Amygdala (tissue), 56 donors: ENCODE results near the gene SKP1.

Source experiments
- DNase-seq, 56 donors: peaks; one replicate each; lab custom pipeline; 2025; lab: John Stamatoyannopoulos, UW

The SKP1 gene

DNA sequence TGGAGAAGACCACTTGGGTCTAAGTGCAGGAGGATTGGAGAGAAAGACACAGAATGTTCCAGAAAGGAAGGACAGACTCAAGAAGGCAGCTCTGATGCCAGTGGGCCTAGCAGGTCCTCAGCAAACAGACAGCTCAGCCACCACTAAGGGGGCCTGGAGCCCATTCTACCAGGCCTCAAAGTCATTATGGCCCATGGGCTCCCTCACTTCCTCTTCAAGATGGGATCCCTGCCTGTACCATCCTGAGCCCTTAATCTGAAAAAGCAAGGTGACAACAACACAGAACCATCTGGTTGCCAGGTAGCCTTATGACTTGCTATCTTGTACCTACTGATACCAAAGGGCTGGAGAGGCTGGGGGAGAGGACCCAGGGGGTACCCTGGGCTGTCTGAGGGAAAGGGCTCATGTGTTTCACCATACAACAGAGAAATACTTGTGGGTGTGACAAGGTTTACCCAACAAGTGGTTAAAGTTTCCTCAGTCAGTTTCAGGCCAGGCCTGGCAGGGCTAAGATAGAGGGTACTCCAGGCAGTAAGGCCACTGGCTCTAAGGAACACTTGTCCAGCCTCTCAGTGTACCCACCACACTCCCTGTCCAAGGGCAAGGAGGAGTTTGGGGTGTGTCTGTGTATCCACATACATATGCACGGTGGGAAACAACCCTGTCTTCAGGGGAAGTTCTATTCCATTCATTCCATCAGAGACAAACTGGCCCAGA, 31.6 kb downstream of the SKP1 start:
- DNase-seq: no peak

- no peak for DNase-seq
These were observed 32.5 kb downstream of the SKP1 start for GRCh38 chr5:134143944-134144941.

GRCh38 chr5:134143431-134143830, 33.3 kb downstream of the SKP1 start:
- DNase-seq: no peak

DNA sequence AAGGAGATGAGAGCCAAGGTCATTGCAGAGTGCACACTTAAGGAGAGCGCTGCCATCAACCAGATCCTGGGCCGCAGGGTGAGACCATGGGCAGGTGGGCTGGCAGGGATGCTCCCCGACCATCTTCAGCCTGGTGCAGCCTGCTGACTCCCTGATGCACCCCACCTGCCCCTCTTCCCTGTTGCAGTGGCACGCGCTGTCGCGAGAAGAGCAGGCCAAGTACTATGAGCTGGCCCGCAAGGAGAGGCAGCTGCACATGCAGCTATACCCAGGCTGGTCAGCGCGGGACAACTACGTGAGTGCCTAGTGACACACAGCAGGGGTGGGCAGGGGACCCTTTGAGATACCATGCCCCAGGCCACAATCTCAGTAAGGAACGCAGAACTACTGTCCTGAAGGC, 33.9 kb downstream of the SKP1 start:
- no peak for DNase-seq

DNA sequence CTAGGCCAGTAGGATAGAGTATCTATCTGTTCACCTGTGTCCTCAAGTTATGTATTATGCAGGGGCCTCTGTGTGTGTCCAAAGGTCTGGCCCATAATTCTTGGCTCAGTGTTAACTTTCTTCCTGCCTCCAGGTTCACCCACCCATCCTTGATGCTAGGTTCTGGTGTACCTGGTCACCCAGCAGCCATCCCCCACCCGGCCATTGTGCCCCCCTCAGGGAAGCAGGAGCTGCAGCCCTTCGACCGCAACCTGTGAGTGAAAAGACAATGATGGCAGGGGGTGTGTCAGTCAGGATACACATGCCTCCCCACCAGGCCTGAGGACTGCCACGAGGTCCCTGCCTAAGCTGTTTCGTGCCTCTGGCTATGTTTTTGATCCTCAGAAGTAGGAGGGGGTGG, 34.7 kb downstream of the SKP1 start:
- DNase-seq: no peak

- no peak for DNase-seq
These were observed 35.3 kb downstream of the SKP1 start for GRCh38 chr5:134141331-134142050.

DNA sequence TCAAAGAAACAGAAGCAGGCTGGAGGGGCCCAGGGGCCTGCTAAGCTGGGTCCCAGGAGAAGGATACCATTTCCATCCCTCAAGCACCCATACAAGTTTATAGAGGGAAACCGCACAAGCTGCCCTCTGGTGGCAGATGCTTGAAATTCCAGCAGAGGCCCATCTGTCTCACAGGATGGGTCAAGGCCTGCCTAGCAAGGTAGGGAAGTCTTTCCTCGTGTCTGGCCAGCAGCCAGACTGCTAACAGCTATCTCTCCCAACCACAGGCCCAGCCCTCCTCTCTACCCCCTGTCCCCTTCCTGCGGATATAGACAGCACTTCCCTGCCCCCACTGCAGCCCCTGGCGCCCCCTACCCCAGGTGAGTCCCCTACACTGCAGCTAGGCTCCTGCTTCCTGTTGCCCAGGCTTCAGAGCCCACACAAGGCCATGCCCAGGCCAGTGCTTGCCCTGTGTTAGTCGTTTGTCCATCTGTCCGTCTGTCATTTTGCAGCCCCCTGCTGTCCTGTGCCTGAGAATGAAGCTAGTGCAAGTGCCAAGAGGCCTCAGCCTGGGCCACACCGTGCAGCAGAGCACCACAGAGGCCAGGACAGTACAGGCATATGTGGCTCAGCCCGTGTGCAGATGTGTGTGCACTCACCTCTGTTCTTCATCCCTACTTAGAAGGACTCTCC, 36.1 kb downstream of the SKP1 start:
- DNase-seq: peak in 25 of 56 donors; percentile 20 to 66 (median 37)

GRCh38 chr5:134139891-134140469, 36.8 kb downstream of the SKP1 start:
- no peak for DNase-seq

DNA sequence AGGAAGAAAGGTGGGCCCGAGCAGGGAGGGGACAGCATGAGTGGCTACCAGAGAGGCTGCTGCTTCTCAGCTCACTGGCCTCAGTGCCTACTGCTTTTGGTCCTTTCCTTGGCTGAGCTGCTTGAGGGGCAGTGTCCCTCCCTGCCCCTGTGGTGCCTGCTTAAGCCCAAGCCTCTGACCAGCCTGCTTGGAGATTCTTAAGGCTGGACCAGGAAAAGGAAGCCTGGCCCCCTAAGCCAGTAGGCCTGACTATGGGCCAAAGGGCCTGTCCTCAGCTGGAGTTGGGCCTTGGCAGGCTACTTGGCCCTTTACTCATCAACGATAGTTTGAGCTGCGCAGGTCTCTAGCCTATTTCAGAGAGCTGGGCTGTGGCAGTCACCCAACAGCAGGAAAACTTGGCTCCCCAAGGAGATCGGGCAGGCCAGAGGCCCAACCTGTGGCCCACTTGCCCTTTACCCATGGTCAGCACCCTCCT, 37.3 kb downstream of the SKP1 start:
- peak in 4 of 56 donors; percentile 24 to 49 (median 36) for DNase-seq

GRCh38 chr5:134138416-134139376, 38.1 kb downstream of the SKP1 start:
- no peak for DNase-seq

DNA sequence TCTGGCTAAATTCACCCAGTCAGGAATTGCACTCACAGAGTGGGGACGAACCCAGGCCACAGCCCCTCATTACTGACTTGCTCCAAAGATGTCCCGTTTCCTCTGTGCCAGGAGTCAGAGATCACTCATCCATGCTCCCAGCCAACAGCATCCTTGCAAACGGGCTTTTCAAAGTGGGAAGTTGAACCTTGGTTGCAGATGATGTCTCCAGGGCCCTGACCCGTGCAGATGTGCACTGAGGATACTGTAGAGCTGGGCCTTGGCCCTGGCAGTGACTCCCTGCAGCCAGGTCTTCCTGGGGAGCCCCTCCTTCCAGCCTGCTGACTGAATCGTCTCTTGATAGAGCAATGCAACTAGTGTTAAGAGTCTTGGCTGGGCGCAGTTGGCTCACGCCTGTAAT, 40.0 kb downstream of the SKP1 start:
- no peak for DNase-seq

DNA sequence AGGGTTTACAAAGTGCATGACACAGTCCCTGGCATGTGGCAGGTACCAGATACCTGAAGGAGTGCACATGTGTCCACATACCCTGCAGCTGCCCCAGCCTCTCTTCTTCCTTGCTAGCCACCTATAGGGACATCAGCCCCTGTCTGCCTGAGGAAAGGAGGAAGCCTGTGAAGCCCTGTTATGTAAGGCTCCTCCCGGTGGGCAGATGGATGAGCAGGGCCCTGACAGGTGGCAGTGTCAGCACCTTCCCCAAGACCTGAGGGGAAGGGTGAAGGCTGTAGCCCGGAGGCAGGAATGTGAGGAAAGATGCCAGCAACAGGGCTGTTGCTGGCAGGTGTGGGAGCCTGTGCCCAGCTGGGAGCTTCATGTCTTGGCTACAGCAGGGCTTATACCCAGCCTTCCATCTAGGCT, 40.5 kb downstream of the SKP1 start:
- DNase-seq: no peak

DNA sequence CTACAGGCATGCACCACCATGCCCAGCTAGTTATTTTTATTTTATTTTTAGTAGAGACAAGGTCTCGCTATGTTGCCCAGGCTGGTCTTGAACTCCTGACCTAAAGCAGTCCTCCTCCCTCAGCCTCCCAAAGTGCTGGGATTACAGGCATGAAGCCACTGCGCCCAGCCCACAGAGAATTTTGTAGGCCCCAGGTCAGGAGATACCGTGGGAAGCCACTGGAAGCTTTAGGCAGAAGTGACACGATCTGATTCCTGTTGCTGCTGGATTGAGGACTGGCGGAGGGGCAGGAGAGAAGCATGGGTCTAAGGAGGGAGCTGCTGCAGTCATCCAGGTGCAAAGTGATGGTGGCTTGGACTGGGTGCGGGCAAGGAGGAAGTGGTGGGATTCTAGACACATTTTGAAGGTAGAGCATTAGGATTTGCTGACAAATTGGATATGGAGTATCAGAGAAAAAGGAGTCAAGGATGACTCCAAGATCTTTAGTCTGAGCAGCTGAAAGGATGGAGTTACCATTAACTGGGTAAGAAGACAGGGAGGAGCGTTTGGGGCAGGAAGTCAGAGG, 41.6 kb downstream of the SKP1 start:
- no peak for DNase-seq

DNA sequence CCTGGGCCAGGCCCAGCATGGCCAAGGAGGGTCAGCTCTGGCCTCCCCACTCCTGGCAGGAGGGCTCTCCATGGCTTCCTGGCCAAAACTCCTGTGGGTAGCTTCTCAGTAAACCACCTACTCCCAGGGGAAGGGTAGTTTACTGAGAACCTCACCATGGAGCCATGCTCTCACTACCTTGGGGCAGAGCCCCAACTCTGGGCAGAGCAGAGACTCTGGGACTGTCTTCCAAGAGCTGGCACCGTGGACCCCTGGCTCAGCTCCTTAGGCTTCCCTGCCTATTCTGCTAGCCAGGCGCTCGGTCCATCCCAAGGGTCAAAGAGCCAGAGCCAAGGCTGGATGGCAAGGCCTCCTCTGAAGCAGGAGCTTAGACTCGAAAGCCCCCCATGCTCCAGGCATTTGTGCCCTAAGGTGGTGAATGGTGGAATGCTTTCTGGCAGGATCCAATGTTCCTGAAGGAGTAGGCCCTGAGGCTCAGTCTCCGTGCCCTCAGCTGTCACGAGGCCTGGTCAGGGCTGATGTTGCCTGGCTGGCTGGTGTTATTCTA, 42.7 kb downstream of the SKP1 start:
- no peak for DNase-seq

DNA sequence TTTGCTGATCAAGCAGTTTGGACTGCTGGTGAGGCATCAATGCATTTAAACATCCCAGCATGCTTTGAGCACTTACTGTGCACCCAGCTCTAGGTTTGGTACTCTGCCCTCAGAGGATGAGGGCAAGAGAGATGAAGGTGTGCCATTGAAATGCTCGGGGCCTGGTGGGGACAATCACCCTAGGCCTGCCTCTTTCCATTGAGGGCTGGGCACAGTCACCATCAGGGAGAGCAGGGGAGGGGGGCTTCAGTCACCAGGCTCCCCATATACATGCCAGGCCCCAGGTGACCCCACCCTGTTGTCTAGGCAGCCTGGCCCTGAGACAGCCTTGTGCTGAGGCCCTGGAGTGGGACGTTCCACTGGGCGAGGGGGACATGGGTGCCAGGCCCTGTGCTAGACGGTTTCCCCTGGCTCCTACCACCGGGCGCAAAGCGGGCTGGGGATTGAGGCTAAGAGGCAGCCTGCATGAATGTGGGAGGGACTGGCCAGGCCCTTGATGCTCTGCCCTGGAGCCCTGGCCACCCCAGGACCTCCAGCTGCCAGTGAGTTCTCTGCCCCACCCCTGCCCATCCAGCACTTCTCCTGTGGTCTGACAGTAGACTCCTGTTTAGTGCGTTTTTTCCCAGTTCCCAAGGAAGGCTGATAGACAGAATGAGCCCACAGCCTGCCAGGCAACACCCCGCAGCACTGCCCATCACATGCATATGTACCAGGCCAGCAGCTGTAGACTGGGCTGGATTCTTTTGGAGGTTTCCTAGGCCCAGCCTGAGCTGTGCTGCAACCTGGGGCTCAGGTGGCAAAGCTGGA, 43.4 kb downstream of the SKP1 start:
- no peak for DNase-seq

DNA sequence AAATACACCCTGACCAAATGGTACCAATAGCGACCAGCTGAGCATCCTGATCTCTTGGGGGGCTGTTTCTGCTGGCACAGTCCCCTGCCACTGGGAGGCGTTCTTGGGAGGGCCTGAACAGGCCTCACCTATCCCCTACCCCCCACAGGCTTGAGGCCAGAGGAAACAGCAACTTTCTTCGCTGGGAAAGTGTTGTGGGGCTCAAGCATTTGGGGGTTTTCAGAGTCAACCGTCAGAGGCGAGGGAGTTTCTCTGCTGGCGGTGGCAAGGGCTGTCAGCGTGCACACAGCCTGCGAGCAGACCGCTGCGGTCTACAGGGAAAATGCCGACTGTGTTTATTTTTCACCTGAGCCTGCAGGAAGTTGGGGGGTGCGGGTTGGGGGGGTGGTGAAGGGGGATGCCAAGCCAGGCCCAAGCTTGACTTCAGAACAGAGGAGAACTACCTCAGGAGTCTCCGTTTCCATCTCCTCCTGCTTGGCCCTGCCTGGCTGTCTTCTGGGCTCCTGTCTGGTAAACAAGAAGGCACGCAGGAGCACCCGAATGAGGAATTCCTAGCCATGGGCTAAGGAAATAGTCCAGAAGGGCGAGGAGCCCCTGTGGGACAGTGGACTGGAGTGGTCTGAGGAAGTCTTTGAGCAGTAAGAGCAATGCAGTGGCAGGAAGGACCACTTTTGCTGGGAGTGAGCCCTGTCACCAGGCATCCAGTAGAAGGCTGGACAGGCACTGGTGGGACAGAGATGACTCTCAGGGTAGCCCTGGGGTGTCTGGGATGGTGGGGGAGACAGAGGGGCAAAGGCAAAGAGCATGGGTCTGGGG, 44.2 kb downstream of the SKP1 start:
- DNase-seq: no peak
